ENCODE results near the gene MED25.

The MED25 gene

DNA sequence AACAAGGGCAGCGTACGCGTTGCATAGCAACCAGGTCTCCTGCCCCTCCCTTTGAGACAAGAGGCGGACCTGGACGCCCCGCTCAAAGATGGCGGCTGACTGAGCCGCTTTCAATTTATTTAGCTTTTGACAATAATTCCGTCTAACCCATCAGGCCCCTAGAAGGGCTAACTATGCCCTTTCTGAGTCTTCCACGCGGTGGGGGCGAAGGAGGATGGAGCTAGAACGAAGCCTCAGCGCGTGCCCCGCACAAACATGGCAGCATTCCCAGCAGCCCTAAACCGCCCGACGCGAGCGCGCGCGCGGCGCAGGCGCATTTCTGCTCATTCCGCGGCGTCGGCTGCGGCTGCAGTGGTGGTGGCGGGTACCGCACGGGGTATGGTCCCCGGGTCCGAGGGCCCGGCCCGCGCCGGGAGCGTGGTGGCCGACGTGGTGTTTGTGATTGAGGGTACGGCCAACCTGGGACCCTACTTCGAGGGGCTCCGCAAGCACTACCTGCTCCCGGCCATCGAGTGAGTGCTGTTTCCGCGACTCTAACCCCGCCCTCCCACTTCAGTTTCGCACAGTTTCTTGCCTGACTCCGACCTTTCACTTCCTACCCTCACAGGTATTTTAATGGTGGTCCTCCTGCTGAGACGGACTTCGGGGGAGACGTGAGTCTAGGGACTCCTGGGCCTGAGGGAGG is at the start of gene MED25:
Gene MED25 (plus strand): TSS at position 326 of the 685 bp plus-strand sequence. CDS start 53 bp downstream, at position 379.
- DNase-seq (ENCODE audit: low read depth in 2 of 2): peak; percentile 73 to 75

DNA sequence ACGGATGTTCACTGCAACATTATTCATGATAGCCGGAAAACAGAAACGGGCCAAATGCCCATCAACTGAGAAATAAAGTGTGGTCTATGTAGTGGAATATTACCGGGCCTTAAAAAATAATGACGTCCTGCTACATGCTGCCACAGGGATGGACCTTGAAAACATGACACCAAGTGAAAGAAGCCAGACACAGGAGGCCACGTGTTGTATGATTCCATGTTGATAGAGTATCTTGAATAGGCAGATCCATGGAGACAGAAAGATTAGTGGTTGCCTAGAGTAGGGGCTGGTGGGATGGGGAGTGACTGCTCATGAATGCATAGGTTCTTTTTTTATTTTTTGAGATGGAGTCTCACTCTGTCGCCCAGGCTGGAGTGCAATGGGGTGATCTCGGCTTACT is 47.6 kb upstream of the MED25 start:
- DNase-seq (ENCODE audit: low read depth in 2 of 2): no peak

DNA sequence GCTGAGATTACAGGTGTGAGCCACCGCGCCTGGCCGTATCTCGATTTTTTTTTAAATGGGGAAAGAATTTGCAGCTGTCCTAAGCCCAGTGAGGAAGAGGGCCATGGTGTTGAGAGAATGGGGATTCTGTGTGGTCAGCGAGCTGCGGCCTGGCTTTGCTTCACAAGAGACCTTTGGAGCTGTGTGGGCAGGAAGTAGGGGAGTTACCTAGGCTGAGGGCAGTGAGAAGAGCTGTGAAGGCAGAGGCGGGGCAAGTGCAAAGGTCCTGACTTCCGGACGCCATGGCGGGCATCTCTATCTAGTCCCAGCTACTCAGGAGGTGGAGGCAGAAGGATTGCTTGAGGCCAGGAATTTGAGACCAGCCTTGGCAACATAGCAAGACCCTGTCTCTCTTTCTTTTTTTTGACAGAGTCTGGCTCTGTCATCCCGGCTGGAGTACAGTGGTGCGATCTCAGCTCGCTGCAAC is 46.4 kb upstream of the MED25 start:
- no peak for DNase-seq (ENCODE audit: low read depth in 2 of 2)

DNA sequence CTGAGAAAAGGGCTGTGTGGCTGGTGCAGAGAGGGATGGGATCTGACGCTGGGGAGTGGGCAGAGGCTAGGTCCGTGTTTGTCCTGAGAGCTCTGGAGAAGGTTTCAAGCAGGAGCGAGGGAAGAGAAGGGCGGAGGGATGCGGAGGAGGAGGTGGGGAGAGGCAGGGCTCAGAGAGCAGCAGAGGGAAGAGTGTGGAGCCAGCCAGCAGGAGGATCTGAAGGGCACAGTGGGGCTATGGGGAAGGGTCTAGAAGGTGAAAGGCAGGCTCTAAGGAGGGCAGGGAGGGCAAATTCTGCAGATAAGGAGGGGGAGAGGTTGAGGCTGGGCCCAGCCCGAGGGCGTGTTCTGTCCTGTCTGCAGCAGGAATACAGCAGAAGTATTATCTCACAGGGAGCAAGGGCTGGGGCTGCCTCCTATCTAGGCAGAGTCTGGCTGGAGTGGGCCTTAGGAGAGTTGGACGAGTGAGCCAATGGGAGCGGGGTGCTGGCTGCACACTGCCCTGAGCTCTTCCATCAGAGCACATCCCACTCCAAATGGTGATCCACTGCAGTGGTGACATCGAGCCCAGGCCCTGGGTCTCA is 45.1 kb upstream of the MED25 start:
- no peak for DNase-seq (ENCODE audit: low read depth in 2 of 2)

DNA sequence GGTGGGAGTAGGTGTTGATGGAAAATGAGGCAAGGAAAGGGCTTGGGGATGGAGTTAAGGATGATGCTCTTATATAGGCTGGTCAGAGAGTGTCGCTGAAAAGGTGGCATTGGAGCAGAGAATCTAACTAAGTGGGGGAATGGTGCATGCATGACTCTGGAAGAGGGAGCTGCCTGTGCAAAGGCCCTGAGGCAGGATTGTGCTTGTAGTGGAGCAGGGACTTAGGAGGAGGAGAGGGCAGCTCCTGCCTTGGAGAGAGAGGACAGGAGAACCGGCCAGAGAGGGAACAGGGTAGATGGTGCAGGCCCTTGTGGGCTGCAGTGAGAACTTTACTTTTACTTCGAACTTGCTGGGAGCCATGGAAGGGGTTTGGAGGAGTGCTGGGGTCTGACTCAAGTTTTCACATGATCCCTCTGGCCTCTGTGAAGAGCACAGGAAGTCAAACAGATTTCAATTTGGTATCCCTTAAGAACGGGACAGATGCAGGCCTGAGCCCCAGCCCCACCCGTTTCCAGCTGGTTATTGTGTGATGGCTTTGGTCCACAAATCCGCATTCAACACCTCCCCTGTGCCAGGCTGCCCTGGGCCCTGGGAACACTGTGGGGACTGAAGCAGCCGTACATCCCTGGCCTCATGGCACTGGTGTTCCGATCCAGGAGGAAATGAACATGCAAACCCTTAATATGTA is 44.3 kb upstream of the MED25 start:
- no peak for DNase-seq (ENCODE audit: low read depth in 2 of 2)

DNA sequence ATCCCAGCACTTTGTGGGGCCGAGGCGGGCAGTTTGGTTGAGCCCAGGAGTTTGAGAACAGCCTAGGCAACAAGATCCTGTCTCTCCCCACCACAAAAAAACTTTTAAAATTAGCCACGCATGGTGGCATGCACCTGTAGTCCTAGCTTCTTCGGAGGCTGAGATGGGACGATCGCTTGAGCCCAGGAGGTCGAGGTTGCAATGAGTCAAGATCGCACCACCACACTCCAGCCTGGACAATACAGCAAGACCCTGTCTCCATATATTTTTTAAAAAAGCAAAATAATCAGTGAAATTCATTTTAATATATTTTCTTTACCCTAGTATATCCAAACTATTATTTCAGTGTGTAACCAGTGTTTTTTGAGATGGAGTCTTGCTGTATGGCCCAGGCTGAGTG is 43.1 kb upstream of the MED25 start:
- DNase-seq (ENCODE audit: low read depth in 2 of 2): no peak

DNA sequence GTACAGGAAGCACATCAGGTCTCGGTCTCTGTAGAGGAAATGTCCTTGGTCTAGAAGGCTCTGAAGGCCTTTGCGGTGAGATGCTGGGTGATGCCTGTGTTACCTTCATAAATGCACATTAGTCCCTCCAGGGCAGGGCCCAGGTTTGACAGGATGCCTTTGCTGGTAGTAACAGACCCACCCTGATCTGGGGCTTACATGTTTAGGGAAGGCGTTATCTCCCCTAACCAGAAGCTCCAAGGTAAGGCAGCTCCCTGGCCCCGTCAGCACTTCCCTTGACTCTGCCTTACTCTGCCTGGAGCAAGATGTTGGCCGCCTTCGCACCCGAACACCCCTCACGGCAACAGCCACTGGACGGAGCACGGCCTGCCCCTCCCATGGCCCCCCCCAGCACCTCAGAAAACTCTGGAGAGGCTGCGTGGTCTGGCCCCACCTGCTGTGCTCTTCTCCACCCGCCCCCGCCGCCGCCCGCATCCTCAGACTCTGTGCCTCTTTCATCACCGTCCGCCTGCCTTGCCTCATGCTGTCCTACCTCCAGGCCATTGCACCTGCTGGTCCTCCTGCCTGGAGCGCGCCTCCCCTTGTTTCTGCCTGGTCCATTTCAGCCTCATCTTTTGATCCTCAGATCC is 42.2 kb upstream of the MED25 start:
- no peak for DNase-seq (ENCODE audit: low read depth in 2 of 2)

DNA sequence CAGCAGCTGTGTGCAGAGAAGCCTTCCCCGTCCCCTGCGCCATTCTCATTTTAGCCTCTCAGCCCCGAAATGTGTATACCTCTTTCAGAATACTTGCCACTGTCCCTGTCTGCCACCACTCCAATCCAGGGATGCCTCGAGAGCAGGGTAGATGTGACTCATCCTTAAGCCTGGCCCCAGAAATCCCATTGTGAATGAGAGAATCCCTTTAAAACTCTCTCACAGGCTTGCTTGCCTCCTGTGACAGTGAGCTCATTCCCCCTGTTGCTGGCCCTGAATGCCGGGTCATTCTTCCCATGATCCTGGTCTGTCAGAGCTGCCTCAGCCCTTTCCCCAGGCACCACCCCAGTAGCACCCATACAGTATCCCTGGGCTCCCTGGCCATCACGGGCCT is 41.7 kb upstream of the MED25 start:
- no peak for DNase-seq (ENCODE audit: low read depth in 2 of 2)

DNA sequence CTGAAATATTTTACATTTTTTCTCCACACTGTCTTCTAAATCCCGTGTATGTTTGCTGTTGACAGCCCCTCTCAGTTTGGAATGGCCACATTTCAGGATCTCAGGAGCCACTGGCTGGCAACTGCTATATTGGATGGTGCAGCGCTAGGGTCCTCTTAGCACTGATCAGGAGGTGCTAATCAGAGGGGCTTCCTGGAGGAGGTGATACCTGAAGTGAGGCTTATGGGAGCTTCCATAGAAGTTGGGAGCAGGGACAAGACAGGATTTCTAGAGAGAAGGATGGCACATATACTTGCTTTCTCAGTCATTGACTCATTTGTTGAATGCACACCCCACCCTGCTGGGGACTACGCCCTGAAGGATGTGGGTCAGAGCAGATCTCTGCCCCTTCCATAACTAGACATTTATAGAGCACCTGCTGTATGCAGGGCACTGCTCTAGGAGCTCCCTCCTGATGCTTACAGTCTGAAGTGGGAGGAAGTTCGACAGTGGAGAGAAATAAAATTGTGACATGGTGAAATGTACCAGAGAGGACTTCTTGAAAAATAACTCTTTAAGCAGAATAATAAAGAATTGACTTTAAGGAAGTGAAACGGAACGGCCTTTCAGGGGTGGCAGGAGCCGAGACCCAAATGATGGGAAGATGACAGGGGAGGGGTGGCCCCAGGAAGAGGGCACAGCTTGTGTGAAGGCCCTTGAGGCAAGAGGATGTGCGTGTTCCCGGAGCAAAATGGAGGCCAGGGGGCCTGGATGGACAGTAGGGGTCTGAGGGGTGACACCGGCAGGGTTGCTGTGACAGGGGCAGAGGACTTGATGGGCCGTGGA is 38.1 kb upstream of the MED25 start:
- DNase-seq (ENCODE audit: low read depth in 2 of 2): no peak

DNA sequence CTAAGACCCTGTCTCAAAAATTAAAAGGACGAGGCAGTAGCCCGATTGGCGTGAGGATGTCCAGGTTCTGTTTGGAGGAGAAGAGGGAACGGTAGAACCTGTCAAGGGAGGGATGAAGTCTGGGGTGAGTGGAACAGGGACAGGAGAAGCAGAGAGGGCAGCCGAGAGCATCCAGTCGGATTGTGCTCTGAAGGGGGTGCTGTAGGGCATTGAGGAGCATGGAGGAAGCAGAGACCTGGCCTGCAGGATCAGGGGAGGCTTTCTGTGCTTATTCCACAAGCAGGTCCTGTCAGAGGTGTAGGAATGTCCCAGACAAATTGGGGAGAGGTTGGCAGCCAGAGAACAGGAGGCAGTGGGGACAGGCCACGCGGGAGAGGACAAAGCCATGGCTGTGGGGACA is 37.2 kb upstream of the MED25 start:
- DNase-seq (ENCODE audit: low read depth in 2 of 2): no peak

DNA sequence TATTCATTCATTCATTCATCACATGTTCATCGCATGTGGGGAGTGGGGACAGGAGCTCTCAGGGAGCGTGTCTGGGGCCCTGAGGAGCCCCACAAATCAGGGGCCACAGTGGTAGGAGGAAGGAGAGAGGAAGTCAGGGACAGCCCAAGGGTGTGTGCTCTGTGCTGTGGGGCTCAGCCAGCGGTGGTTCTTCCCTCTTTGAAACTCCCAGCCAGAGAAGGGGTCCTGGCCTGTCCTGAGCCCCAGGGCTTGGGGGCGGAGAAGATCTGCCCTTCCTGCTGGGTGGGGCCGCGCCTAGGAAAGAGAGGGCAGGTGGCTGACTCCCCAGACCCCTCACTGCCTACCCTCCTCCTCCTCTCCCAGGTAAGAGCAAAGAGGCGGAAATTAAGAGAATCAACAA is 36.7 kb upstream of the MED25 start:
- no peak for DNase-seq (ENCODE audit: low read depth in 2 of 2)

DNA sequence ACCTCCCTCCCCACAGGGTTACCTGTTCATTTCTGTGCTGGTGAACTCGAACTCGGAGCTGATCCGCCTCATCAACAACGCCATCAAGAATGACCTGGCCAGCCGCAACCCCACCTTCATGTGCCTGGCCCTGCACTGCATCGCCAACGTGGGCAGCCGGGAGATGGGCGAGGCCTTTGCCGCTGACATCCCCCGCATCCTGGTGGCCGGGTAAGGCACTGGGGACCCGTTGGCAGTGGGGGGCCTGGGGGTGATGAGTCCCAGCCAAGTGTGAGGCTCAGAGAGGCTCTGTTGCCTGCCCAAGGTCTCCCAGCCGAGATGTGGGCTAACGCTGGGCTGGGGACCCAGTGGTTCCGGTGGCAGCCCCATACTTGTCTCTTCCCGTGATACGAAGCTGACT is 35.6 kb upstream of the MED25 start:
- DNase-seq (ENCODE audit: low read depth in 2 of 2): no peak

DNA sequence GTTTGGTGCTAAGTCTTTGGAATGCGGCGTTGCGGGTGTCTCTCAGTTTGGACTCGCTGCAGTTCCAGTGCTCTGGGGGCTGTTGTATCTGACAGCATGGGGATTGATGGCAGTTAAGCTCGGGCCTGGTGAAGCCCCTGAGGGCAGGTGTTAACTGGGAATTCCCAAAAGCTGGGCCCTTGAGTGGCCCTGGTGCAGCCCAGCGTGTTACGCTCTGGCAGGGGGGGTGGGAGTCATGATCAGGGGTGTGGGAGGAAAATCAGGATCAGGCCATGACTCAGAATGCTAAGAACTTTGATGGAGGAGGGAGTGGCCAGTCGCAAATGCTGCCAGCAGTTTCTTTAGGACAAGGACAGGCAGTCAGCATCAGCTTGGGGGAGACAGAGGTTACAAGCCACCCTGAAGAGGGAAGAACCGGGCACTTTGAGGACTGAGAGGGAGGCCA is 31.7 kb upstream of the MED25 start:
- no peak for DNase-seq (ENCODE audit: low read depth in 2 of 2)

DNA sequence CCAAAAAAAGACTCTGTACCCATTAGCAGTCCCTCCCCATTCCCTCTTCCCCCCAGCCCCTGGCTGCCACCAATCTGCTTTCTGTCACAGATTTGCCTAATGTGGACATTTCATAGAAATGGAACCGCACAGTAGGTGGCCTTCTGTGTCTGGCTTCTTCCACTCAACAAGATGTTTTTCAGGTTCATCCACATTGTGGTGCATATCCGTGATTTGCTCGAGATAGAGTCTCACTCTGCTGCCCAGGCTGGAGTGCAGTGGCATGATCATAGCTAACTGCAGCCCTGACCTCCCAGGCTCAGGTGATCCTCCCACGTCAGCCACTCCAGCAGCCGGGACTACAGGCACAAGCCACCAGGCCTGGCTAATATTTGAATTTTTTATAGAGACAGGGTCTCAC is 30.3 kb upstream of the MED25 start:
- DNase-seq (ENCODE audit: low read depth in 2 of 2): no peak

DNA sequence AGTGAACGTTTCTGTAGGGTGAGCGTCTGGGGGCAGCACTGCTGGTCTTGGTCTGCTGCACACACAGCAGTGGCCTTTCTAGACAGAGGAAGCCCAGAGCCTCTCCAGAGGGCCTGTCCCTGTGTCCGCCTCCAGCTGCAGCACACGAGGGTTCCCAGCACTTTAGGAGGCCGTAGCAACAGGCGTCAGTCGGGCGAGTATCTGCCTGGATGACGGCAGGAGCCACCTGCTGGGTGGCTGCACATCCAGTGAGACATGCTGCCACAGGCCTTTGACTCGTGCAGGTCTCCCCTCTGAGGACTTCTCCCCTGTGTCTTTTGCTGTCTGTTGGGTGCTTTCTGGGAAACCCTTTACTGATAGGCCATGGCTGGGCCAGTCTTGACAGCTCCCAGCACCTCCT is 29.2 kb upstream of the MED25 start:
- no peak for DNase-seq (ENCODE audit: low read depth in 2 of 2)

DNA sequence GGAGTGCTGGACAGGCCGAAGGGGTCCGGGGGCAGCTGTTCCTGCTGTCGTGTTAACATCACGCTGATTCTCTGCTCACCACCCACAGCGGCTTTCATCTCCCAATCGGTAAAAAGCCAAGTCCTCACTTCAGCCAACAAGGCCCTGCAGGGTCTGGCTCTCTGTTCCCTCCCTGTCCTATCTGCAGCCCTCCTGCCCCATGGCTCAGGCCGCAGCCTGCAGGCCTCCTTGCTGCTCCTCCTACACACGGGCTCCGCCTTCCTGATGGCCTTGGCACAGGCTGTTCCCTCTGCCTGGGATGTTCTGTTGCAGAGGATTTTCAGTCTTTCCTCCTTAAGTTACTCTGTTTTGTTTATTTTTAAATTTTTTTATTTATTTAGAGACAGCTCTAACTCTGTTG is 27.2 kb upstream of the MED25 start:
- no peak for DNase-seq (ENCODE audit: low read depth in 2 of 2)

DNA sequence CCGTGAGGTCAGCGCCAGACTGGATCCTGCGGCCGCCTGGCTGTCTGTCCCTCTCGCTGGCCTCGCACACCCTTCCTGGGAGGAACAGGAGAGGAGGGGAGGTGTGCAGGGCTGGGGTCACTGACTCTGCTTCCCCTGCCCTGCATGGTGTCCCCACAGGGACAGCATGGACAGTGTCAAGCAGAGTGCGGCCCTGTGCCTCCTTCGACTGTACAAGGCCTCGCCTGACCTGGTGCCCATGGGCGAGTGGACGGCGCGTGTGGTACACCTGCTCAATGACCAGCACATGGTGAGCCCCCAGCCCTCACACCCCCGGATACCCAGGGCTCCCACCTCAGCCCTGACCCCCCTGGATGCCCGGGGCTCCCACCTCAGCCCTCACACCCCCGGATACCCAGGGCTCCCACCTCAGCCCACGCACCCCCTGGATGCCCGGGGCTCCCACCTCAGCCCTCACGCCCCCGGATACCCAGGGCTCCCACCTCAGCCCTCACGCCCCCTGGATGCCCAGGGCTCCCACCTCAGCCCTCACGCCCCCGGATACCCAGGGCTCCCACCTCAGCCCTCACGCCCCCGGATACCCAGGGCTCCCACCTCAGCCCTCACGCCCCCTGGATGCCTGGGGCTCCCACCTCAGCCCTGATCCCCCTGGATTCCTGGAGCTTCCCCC is 26.2 kb upstream of the MED25 start:
- no peak for DNase-seq (ENCODE audit: low read depth in 2 of 2)

DNA sequence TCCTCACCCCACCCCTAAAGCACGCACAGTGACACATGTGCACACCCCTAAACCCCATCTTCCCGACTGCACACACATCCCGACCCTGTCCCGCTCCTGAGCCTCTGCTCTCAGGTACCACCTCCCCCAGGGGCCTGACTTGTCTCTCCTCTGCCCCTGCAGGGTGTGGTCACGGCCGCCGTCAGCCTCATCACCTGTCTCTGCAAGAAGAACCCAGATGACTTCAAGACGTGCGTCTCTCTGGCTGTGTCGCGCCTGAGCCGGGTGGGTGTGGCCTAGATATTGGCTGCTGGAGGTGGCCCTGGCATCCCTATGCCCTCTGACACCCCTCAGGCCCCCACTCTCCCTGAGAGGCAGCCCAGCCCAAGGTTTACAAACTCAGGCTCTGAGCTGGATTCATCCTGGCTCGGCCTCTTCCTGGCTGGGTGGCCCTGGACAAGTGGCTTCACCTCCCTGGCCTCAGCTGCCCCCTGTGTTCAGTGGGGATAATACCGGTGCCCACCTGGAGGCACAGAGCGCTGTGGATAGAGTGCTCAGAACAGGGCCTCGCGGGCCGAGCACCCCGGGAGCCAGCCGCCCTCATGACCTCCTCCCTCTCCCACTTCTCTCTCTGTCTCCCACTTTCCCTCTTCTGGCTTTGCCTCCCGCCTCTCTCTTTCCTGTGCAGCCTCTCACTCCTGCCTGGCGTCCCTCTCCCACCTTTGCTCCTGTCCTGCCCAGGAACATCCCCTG is 25.1 kb upstream of the MED25 start:
- no peak for DNase-seq (ENCODE audit: low read depth in 2 of 2)

DNA sequence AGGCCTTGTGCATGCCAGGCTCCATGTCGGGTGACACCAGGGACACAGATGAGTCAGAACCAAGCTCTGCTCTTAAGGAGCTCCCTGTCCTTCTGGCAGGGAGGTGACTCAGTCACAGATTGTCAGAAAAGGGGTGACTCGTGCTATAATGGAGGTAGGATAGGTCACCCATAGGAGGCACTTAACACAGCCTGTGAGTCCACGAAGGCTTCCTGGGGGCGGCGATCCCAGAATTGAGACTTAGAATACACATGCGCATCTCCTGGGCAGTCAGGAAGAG is 24.6 kb upstream of the MED25 start:
- DNase-seq (ENCODE audit: low read depth in 2 of 2): no peak

DNA sequence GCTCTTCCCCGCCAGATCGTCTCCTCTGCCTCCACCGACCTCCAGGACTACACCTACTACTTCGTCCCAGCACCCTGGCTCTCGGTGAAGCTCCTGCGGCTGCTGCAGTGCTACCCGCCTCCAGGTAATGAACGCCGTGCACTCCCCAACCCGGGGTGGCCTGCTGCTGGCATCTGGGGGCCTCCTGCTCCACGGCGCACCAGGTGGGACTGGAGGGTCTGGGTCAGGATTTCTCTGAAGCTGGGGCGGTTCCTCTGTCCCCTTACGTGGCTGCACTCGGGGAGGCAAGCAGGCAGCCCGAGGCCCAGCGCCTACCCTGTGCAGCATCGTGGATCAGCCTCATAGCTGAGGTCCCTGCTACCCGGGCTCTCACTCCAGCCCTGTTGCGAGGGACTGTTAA is 22.5 kb upstream of the MED25 start:
- no peak for DNase-seq (ENCODE audit: low read depth in 2 of 2)

DNA sequence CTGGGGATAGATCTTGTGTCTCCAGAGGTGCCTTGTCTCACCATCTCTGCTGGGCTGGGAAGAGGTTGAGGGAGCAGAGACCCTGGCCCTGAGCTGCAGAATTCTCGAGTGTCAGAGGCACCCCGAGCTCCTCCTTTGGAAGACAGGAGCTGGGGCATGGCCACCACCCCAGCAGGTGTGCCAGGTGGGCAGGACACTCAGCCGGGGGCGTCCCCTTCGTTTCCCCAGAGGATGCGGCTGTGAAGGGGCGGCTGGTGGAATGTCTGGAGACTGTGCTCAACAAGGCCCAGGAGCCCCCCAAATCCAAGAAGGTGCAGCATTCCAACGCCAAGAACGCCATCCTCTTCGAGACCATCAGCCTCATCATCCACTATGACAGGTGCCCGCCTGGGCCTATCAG is 19.5 kb upstream of the MED25 start:
- no peak for DNase-seq (ENCODE audit: low read depth in 2 of 2)

Data from stimulated activated CD8-positive, alpha-beta memory T cell treated with anti-CD3 and anti-CD28 coated beads, Interleukin-7, amount 100 ng/mL, for 1 hour (primary cell).